HG03066 (cell line): ENCODE results near the gene SENP3.
A peak's percentile ranks its signal among the peaks of the same experiment; 100 is the strongest.

ENCODE experiments used
- ATAC-seq: cut with Tn5 transposase; IDR thresholded peaks from one replicate; pipeline ENCODE4 v1.9.1; 2021; ENCODE audit warnings: low read depth; ENCODE audit not compliant: unreplicated experiment

Gene SENP3

DNA sequence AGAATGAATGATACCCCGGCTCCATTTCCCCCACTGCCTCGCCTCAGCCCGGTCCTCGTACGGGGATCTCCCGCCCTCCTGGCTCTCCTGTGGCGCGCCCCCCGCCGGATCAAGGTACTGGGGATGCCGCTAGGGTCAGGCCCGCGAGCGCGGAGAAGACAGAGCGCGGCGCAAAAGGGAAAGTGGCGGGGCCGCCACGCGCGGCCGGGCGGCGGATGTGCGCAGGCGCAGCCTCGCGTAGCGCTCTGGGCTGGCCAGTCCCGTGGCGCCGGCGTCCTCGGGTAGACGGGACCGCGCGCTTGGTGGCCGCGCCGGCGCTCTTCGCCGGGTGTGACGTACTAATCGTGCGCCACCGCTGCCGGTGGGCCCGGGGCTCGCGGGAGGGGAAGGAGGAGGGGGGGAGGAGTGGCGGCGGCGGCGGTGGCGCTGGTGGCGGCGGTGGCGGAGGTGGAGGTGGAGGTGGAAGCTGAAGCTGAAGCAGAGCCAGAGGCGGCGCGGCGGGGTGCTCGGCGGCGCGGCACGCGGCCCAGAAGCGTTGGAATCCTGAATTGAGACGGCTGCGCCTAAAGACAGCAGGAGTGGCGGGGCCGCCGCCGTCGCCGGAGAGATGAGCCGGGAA is at the start of gene SENP3:
Gene SENP3, plus strand, starts transcription at position 331 of the 619 bp plus-strand sequence. CDS start 1,158 bp downstream, outside the sequence.
- peak; percentile 61 for ATAC-seq

DNA sequence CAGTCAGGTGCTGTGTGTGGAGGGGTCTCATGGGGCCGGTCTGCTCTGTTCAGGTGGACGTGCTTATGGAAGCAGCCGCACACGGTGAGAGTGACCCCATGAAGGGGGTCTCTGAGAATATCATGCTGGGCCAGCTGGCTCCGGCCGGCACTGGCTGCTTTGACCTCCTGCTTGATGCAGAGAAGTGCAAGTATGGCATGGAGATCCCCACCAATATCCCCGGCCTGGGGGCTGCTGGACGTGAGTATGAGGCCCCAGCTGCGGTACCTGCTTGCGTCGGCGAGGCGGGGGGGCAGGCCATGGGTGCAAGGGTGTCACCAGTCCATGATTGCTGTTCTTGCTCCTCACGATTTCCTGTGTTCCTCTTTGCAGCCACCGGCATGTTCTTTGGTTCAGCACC is 49.6 kb upstream of the SENP3 start:
- ATAC-seq, result no peak

DNA sequence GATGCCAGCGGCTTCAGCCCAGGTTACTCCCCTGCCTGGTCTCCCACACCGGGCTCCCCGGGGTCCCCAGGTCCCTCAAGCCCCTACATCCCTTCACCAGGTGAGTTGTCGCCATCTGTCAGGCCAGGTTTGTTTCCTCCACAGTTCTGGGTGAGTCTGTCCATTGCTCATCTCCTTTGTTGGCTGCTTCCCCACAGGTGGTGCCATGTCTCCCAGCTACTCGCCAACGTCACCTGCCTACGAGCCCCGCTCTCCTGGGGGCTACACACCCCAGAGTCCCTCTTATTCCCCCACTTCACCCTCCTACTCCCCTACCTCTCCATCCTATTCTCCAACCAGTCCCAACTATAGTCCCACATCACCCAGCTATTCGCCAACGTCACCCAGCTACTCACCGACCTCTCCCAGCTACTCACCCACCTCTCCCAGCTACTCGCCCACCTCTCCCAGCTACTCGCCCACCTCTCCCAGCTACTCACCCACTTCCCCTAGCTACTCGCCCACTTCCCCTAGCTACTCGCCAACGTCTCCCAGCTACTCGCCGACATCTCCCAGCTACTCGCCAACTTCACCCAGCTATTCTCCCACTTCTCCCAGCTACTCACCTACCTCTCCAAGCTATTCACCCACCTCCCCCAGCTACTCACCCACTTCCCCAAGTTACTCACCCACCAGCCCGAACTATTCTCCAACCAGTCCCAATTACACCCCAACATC is 48.7 kb upstream of the SENP3 start:
- ATAC-seq, result no peak

DNA sequence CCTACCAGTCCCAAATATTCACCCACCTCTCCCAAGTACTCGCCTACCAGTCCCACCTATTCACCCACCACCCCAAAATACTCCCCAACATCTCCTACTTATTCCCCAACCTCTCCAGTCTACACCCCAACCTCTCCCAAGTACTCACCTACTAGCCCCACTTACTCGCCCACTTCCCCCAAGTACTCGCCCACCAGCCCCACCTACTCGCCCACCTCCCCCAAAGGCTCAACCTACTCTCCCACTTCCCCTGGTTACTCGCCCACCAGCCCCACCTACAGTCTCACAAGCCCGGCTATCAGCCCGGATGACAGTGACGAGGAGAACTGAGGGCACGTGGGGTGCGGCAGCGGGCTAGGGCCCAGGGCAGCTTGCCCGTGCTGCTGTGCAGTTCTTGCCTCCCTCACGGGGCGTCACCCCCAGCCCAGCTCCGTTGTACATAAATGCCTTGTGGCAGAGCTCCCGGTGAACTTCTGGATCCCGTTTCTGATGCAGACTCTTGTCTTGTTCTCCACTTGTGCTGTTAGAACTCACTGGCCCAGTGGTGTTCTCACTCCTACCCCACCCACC is 47.8 kb upstream of the SENP3 start:
- no peak for ATAC-seq

DNA sequence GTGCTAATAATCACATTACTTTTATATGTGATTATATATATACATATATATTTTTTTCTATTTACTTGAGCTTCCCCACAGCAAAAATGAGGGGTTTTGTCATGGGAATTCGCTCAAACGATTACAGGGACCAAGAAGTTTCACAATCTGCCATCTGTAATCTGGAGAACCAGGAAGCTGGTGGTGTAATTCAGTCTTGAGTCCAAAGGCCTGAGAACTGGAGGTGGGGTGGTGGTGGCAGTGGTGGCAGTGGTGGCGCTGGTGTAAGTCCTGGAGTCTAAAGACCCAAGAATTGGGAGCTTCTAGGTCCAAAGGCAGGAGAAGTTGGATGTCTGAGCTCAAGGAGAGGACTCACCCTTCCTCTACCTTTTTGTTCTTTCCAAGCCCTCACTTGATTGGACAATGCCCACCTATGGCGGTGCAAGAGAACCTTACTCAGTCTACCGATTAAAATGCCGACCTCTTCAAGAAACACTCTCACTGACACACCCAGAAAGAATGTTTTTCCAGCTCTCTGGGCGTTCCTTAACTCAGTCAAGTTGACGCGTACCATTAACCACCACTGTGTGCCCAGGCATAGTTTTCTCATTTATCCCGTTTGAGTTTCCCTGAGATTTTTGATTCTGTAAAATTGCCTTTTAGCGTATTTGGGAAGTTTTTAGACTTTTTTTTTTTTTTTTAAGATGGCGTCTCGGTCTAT is 45.7 kb upstream of the SENP3 start:
- ATAC-seq, result no peak

DNA sequence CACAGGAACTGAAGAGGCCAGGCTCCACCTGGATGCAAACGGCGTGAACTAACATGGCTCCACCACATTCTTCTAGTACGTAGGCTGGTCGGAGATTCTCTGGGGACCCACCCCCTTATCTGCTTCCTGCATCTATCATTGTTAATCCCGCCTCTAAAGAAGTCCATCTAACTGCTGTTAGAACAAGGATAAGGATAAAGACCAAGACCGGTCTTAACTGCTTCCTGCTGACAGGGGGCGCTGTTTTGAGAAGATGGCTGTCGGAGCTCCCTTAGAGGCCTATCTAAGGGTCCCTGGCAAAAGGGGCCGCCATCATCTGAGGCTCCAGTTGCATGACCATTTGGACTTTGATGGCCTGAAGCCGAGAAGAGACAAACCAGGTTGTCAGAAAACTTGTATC is 38.7 kb upstream of the SENP3 start:
- no peak for ATAC-seq

DNA sequence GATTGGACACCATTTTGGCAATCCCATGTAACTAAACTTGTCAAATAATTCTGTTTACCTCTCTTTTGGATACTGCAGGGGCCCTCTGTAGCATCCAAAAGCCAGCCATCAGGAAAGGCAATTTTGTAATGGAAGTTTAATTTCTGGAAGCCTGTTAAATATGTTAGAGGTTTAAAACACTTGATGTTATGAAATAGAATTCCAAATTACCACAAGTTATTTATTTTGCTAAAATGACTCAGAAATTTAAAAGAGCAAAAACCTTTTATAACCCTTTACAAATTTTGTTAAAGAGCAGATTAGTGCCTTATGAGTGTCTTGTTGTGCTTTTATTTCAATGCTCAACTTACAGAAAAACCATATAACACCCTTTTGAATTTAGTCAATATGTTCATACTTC is 32.9 kb upstream of the SENP3 start:
- no peak for ATAC-seq

DNA sequence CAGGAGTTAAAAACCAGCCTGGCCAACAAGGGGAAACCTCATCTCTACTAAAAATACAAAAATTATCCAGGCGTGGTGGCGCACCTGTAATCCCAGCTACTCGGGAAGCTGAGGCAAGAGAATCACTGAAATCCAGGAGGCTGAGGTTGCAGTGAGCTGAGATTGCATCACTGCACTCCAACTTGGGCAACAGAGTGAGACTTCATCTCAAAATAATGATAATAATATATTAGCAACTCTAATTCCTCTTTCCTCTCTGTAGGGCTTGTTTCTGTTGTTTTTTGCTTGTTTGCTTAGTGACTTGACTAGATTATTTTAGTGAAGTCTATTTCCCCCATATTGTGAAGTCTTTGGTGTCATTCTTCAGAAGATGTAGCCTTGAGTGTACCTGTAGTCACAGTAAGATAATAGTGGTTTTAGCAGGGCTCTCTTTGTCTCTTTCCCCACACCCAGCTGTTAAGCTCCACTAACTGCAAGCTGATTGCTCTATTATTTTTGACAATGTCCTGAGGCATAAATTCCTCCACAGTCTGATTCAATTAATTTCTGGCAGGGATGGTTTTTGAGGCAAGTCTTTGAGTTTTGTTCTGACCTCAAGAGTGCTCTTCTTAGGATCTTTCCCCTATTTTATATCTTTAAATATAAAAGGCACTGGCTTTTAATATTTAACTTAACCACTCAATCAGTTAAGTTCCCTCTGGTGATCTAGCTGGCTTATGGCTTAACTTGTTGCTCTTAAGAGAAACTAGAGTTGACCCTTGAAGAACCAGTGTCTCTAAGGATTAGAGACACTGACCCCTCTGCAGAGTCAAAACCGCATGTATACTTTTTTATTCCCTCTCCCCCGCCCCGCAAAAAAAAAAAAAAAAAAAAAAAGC is 31.5 kb upstream of the SENP3 start:
- no peak for ATAC-seq

DNA sequence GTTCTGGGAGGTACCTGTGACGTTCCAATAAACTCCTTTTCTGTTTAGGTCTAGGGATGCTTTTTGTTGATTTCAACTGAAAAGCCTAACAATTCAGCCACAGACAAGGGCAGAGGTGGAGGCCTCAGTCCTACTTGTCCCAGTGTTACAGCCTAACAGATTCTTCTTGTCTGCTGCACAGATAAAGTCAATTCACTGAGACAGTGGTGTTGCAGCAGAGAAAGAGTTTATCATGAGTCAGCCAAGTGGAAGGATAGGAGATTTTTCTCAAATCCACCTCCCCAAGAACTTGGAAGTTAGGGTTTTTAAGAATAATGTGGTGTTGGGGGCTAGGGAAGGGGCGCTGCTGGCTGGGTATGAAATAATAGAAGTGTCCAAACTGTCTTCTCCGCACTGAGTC is 23.7 kb upstream of the SENP3 start:
- ATAC-seq, result no peak

DNA sequence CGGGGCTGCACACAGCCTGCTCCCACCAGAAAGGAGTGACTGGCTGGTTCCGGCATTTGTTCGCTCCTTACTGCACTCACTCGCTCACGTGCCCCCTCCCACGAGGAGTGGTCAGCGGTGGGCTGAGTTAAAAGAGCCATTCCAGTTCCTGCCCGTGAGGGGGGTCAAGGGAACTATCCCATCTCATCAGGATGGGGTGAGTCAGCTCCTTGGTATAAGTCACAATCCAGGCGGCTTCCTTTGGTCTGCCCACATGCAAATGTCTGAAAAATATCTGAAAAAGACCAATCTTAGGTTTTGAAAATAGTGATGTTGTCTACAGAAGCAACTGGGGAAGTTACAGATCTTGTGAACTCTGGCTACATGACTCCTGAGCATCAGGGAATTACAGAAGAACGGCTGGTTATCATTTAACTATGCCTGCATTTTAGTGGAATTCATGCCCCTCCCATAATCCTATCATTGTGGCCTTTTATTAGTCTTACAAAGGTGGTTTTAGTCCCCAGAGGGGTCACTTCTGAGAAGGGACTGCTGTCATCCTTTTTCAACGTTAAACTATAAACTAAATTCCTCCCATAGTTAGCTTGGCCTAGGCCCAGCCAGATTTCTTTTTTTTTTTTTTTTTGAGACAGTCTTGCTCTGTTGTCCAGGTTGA is 22.7 kb upstream of the SENP3 start:
- ATAC-seq, result no peak

DNA sequence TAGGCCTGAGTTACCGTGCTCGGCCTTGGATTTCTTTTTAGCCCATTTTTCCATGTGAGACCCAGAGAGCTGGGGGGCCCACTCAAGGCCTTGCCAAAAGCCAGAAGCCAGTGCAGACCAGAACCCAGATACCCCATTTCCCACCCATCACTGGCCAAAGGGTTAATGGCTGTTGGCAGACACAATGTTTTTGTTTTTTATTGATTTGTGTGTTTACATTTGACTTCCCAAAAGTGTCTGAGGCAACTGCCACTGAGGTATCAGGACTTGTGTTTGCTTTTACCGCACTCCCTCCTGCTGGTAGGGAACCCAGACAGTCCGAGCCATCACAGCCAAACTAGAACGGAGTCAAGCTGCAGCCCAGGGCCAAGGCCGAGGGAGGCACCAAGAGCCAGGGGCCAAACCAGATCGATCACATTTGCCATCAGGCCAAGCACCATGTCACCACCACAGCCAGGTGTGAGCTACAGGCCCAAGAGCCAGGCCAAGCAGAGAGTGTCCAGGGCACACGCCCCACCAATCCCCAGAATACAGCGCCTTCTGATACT is 20.6 kb upstream of the SENP3 start:
- no peak for ATAC-seq

DNA sequence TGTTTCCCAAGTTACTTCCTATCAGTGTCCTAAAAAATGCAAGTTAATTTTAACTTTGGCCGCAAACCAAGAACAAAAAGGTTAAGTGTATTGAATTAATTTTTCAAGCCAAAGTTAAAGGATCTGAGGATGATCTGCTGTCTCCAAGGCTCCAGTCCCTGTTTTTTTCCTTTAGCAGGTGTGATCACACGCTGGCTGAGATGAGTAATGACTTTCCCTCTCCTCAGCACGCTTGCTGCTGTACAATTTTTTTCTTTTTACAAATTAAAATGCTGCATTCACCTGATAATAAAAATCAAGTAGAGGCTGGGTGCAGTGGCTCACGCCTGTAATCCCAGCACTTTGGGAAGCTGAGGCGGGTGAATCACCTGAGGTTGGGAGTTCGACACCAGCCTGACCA is 16.8 kb upstream of the SENP3 start:
- ATAC-seq, result no peak

DNA sequence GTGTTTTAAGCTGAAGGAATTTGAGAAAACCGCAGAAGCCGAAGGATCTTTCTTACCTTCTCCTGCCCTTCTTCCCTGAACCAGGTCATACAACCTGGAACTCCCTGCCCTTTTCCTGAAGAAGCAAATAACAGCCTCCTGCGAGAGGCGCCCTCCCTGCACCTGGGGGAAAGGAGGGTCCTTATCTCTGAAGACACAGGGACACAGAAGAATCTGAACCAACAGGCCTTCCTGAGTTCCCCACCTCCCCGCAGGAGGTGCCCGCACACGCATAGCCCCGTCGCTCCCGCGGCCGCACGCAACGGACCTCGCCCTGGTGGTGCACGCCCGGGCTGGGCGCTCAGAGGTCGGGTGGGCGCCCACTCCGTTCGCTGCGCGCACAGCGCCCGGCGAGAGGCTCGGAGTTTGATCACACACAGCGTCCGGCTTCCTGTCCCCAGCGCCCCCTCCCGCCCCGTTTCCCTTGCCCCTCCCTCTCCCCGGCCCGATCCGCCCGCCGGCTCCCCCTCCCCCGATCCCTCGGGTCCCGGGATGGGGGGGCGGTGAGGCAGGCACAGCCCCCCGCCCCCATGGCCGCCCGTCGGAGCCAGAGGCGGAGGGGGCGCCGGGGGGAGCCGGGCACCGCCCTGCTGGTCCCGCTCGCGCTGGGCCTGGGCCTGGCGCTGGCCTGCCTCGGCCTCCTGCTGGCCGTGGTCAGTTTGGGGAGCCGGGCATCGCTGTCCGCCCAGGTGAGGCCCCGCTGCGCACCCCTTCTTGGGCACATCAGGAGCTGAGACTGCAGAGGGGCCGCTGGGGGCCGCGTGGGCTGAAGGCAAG is 12.9 kb upstream of the SENP3 start, which contains the start of gene TNFSF12:
Gene TNFSF12, plus strand, starts transcription at position 474 of the 816 bp plus-strand sequence. Its CDS starts 96 bp downstream, at position 570.
- no peak for ATAC-seq

DNA sequence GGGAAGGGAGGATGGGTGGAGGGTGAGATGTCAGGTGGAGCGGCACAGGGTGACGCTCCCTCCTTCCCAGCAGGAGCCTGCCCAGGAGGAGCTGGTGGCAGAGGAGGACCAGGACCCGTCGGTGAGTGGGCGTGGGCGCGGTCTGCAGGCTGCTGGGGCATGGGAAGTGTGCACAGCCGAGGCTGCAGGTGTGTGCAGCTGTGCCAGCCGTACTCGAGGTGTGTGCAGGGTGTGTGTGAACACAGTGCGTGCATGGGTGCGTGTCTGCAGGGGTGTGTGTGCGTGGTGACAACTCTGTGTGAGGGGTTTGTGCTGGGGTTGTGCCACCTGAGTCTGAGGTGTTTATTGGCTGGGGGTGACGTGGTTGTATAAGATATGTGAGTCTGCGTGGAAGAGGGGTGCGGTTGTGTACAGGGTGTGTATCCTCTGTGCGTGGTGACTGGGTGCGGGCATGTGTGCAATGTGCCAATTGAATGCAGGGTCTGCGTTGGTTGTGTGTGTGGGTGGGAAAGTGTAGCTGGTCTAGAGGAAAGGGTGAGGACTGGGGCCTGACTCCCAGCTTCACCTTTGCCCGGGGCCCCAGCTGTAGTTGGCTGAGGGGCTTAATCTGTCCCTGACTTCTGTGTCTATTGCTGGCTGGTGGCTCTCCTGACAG is 12.2 kb upstream of the SENP3 start:
- no peak for ATAC-seq

DNA sequence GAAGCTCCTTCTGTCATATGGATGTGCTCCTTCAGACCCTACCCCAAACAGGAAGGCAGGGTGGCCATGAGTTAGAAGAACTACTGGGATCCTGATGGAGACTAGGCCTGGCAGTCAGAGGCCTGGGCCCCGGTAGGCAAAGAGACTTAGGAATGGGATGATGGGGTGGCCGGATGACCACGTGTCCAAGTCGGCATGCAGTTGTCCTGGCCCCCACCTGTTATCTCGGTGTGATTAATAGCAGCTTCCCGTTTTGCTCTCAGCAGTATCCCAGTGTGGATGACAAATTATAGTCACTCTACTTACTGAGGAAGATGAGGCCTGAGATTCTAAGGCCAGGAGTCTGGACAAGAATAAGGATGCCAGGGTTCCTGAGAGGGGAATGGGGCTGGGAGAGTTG is 11.4 kb upstream of the SENP3 start:
- ATAC-seq, result no peak

DNA sequence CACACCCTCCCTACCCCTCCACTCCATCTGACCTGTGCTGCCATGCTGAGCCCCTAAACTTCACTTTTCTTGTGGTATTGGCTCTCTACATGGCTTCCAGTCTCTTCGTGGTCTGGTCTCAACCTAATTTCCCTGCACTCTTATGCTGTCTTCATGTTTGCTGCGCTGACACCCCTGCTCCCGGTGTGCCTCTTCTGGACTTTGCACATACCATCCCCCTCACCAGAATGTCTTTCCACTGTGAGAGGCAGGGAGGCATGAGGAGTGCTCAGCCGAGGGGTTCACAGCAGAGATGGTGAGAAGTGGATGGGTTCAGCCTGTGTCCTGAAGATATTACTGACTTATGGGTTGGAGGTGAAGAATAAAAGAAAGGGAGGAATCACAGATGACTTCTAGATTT is 10.3 kb upstream of the SENP3 start:
- no peak for ATAC-seq

DNA sequence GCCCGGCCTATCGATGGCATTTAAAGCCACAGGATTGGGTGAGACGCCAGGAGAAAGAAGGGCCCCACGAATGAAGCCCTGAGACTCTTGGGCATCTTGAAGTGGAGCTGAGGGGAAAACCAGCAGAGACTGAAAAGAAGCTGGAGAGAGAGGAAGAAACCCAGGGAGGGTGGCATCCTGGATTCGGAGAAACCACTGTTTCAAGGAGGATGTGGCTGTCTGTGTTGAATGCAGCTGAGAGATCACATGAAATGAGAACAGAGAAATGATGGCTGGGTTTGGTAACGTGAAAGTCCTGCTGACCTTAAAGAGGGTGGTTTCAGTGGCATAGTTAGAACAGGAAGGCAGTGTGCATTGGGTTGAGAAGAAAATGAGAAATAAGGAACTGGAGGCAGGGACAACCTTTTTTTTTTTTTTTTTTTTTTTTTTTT is 9.1 kb upstream of the SENP3 start:
- no peak for ATAC-seq

DNA sequence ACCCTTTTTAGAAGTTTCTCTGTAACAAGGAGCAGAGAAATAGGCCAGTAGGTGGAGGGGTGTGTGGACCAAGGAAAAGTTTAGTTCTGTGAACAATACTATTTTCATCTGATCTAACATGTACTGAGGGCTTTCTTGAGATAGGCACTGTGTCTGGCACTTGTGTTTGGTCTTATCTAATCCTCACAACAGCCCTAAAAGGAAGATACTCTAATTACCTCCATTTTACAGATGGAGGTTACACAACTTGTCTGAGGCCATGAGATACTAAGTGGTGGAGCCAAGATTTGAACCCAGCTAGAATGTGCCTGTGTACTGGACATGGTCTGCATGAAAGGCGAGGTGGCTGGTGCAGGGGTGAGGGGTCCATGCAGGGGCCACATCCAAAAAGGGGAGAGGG is 8.4 kb upstream of the SENP3 start:
- no peak for ATAC-seq
